HepG2 (cell line): ENCODE results near the gene ATAD3A. TPM values are rescaled to one million over a fixed set of nuclear protein-coding genes. Genes with fewer than 3 reads are reported as not detected.

Experiments used
- ARHGAP35 ChIP-seq: sonication (generic); formaldehyde crosslinking; IDR thresholded peaks from 2 replicates; pipeline ENCODE4 v1.9.0; 2022; ENCODE audit warnings: mild to moderate bottlenecking, inconsistent platforms, moderate library complexity, missing genetic modification reagents, borderline replicate concordance
- ARID5B ChIP-seq: IDR thresholded peaks from 2 replicates; pipeline ENCODE4 v1.4.0; 2020; ENCODE audit warnings: mild to moderate bottlenecking, missing genetic modification reagents
- GMEB1 ChIP-seq: sonication (generic); formaldehyde crosslinking; IDR thresholded peaks from 2 replicates; pipeline ENCODE4 v1.5.1; 2020; ENCODE audit warnings: missing genetic modification reagents, mild to moderate bottlenecking, borderline replicate concordance
- GTF3A ChIP-seq: sonication (generic); formaldehyde crosslinking; conservative IDR thresholded peaks from 2 replicates; pipeline ENCODE4 v1.4.0; 2020; ENCODE audit warnings: mild to moderate bottlenecking, missing genetic modification reagents
- ISX ChIP-seq: sonication (generic); formaldehyde crosslinking; conservative IDR thresholded peaks from 2 replicates; pipeline ENCODE4 v1.5.0; 2020; ENCODE audit warnings: missing genetic modification reagents
- RAD21 ChIP-seq: fragments of 450-650 bp; formaldehyde crosslinking; IDR thresholded peaks from 2 replicates; pipeline ENCODE4 v1.5.0; 2020; ENCODE audit warnings: mild to moderate bottlenecking
- SAP130 ChIP-seq: IDR thresholded peaks from 2 replicates; pipeline ENCODE4 v1.6.1; 2016; ENCODE audit warnings: low read depth
- TAF1 ChIP-seq: sonication (generic); formaldehyde crosslinking; IDR thresholded peaks from 2 replicates; pipeline ENCODE4 v1.4.0; 2020; ENCODE audit warnings: missing genetic modification reagents
- ZBTB21 ChIP-seq: sonication (generic); formaldehyde crosslinking; IDR thresholded peaks from 2 replicates; pipeline ENCODE4 v1.4.0; 2020; ENCODE audit warnings: missing genetic modification reagents
- ZHX1 ChIP-seq: sonication (generic); formaldehyde crosslinking; IDR thresholded peaks from 2 replicates; pipeline ENCODE4 v1.8.1; 2022; ENCODE audit warnings: low read depth, mild to moderate bottlenecking, missing genetic modification reagents
- ZNF503 ChIP-seq: sonication (generic); formaldehyde crosslinking; IDR thresholded peaks from 2 replicates; pipeline ENCODE4 v1.4.0; 2020; ENCODE audit warnings: missing genetic modification reagents
- ZNF614 ChIP-seq: IDR thresholded peaks from 2 replicates; pipeline ENCODE4 v1.6.1; 2018; ENCODE audit warnings: missing biosample characterization, missing genetic modification reagents, inconsistent platforms, borderline replicate concordance
- ZNF674 ChIP-seq: sonication (generic); formaldehyde crosslinking; IDR thresholded peaks from 2 replicates; pipeline ENCODE4 v1.5.0; 2020; ENCODE audit warnings: low read depth, mild to moderate bottlenecking, missing genetic modification reagents
- ZNF691 ChIP-seq: sonication (generic); formaldehyde crosslinking; IDR thresholded peaks from 2 replicates; pipeline ENCODE4 v1.4.0; 2020; ENCODE audit warnings: missing genetic modification reagents, low read depth, mild to moderate bottlenecking, borderline replicate concordance
- ZNF790 ChIP-seq: sonication (generic); formaldehyde crosslinking; IDR thresholded peaks from 2 replicates; pipeline ENCODE4 v1.8.0; 2022; ENCODE audit warnings: missing genetic modification reagents, mild to moderate bottlenecking, borderline replicate concordance
- polyA plus RNA-seq, 8 experiments: library from polyadenylated mRNA; depleted of rRNA in 3 of 8; stranded (reverse) in 7 of 8; unstranded in 1 of 8; fragments of >200 nt; fragmentation: Illumina TruSeq in 4 of 8; extraction: Trizol in 4 of 8; gene quantifications; 2 replicates each; pipeline versions ENCODE4 v1.2.1 to v1.2.3, GENCODE V29; 2011 to 2016; ENCODE audit warnings: low read depth in 4 of 8, missing spikeins in 1 of 8, mixed read lengths in 1 of 8; ENCODE audit not compliant: insufficient read depth in 1 of 8
- total RNA-seq, 5 experiments: library from RNA; depleted of rRNA; stranded (reverse); fragments of >200 nt; fragmentation: Illumina TruSeq; extraction: Trizol; gene quantifications; 2 replicates each; pipeline ENCODE4 v1.2.3, GENCODE V29; 2016; ENCODE audit warnings: low read depth in 1 of 5

ATAD3A gene
- total and polyA plus RNA-seq, 2 of the 13 experiments (the other 11 are each of a cell fraction or from before 2014, with no cell fraction given), result 10.6 to 49.0 TPM

GRCh38 chr1:1574721-1575537 is 63.0 kb downstream of the ATAD3A start, which contains the start of gene SSU72 (continued):
- peak; percentile 90 for TF ChIP-seq SAP130 (CRISPR knock-in tag)
- no peak for TF ChIP-seq ZNF691 (CRISPR knock-in tag)
- peak; percentile 99 for TF ChIP-seq ZBTB21 (CRISPR knock-in tag)
- TF ChIP-seq ZHX1, result peak; percentile 99
- TF ChIP-seq ZNF503, result 0 out of 2 replicates have a peak, but pooled peaks have one; percentile 31
- TF ChIP-seq ARHGAP35 (CRISPR knock-in tag), result peak; percentile 46; the same call in 1 of the 2 replicates
- TF ChIP-seq ZNF614 (CRISPR knock-in tag), result peak; percentile 56; the same call in 1 of the 2 replicates
- TF ChIP-seq RAD21, result peak; percentile 23
- TF ChIP-seq GMEB1 (CRISPR knock-in tag), result peak; percentile 99
- no peak for TF ChIP-seq ISX (CRISPR knock-in tag)
- peak; percentile 69; the same call in 1 of the 2 replicates for TF ChIP-seq ZNF790 (CRISPR knock-in tag)
- TF ChIP-seq GTF3A (CRISPR knock-in tag), result no peak
- peak; percentile 54 for TF ChIP-seq ARID5B (CRISPR knock-in tag)
- TF ChIP-seq TAF1 (CRISPR knock-in tag), result peak; percentile 86
- no peak for TF ChIP-seq ZNF674 (CRISPR knock-in tag)
